Measurements from ENCODE around the gene TAS2R4. TPM values are rescaled to one million over a fixed set of nuclear protein-coding genes. Genes with fewer than 3 reads are reported as not detected.
"Not testable (repeated sequence)": the region's sequence is repeated elsewhere in the genome, so short reads cannot be mapped to it uniquely, and the experiment has no call there.

The TAS2R4 gene
- total RNA-seq, 1 experiment from 2014 or later: not detected

DNA sequence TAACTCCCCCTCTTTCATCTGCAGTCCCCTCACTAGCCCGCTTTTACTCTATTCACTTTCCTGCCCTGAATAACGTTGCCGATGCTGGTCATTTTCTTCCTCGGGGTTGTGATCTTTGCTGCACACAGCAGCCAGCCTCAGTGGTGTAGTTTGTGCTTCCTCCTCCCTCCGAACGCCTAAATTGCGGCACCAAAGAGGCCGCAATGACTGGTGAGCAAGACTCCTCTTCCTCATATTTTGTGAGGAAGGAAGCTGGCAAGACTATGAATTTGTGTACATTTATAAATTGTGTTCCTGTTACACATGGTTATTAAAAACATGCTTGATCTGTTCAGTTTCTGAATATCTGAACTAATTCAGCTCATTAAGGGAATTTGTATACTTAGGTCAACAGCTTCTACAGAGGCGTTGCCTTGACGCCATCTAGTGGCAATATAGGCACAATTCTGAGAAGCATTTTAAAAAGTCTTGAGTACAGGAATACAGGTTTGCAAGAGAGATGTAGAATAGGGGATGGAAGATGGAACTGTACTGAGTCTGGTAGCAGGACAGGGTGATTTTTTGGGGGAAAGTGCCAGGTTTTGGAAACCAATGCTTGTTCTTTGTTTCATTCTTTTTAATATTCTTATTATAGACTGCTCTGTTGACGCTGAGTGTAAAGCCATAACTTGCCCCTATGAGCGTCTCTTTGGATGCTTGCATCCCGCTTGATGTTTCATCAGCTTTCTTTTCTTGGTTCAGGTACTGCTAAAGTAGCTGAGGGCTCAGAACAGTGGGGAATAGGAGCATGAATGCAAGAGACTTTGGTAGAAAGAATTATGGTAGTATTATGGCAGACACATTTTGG, 9.5 kb downstream of the TAS2R4 start:
- H3K4me3 ChIP-seq: no peak overlapping the region
- DNase-seq: peak; percentile 1

DNA sequence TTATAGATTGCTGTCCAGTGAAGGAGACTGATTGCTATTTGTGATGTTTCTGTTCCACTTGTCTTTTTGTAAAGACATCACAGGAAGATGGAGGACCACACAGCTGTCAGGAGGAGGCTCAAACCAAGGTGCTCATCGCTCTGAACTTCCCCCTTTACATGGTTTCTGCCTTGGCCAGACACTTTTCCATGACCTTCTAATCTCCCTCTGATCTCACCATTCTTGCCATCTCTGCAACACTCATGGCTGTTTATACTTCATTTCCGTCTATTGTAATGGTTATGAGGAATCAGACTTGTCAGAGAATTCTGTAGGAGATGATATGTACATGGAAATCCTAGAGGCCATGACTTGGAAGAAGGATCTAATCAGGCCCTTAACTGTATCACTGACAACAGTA, 11.8 kb downstream of the TAS2R4 start:
- Histone ChIP-seq H3K36me3 (no peaks in the 10 kb centered on the region), H3K9me3 (no peaks in the 10 kb centered on the region), H3K4me3 (no peak overlapping the region), H3K27me3 (no peaks in the 10 kb centered on the region)
- DNase-seq: no peak

More for the DNA sequence above, 9.5 kb downstream of the TAS2R4 start:
- Histone ChIP-seq H3K36me3 (no peaks in the 10 kb centered on the region), H3K9me3 (no peaks in the 10 kb centered on the region), H3K27me3 (no peaks in the 10 kb centered on the region)

DNA sequence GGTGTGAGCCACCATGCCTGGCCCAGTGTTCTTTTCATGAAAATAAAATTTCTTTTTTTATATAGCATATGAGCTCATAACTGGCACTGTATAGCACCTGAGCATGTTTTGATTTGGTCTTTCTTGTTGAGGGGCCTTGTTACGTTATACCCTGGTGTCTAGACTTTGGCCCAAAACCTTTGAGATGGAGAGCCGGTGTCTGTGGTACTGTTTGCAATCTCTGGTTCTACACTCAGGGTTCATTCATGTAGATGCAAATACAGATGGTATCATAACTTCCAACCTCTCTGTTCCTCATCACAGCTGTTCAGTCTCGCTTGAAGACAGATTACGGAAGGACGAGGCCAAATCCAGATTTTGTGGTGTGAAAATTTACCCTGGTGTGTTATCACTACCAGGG, 13.4 kb downstream of the TAS2R4 start, which contains the start of gene TAS2R5:
Gene TAS2R5 (plus strand): TSS at position 301 of the 400 bp plus-strand sequence. CDS start 145 bp downstream, outside the sequence.
- DNase-seq: no peak
- no peaks in the 10 kb centered on the region for H3K27me3 ChIP-seq
- no peaks in the 10 kb centered on the region for H3K36me3 ChIP-seq
- no peak within 1 kb of the TSS for H3K4me3 ChIP-seq
- no peaks in the 10 kb centered on the region for H3K9me3 ChIP-seq

DNA sequence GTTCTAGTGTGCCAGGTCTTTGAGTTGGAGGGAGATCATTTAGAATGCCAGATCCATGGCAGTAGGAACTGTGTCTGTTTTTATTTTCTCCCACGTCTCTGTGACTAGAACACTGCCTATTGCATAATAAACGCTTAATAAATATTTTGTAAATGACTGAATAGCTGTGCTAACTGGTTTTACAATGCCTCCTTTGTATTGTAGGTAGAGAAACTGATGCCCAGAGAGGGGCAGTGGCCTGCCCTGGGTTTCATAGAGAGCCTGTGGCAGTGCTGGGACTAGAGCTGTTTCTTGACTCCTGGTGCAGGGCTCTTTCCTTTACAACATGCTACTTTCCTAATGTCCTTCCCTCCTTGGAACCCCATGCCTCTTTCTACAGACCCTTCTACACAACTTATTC, 16.1 kb downstream of the TAS2R4 start:
- Histone ChIP-seq H3K9me3 (no peaks in the 10 kb centered on the region), H3K27me3 (no peaks in the 10 kb centered on the region), H3K4me3 (no peak overlapping the region), H3K36me3 (no peaks in the 10 kb centered on the region)
- no peak for DNase-seq

DNA sequence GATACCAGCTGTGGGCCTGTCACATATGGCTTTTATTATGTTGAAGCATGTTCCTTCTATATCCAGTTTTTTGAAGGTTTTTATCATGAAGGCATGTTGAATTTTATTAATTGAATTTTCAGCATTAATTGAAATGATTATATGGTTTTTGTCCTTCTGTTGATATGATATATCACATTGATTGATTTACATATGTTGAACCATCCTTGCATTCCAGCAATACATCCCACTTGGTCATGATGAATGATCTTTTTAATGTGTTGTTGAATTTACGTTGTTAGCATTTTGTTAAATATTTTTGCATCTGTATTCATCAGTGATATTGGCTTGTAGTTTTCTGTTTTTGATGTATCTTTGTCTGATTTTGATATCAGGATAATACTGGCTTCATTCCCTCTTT, 43.6 kb downstream of the TAS2R4 start:
- H3K4me3 ChIP-seq: no peak overlapping the region
- no peaks in the 10 kb centered on the region for H3K27me3 ChIP-seq
- no peaks in the 10 kb centered on the region for H3K36me3 ChIP-seq
- DNase-seq: no peak
- H3K9me3 ChIP-seq: peaks cover 3% of the 10 kb centered on the region; the same call in 1 of the 2 replicates

DNA sequence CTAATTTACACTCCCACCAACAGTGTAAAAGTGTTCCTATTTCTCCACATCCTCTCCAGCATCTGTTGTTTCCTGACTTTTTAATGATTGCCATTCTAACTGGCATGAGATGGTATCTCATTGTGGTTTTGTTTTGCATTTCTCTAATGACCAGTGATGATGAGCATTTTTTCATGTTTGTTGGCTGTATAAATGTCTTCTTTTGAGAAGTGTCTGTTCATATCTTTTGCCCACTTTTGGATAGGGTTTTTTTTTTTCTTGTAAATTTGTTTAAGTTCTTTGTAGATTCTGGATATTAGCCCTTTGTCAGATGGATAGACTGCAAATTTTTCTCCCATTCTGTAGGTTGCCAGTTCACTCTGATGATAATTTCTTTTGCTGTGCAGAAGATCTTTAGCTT, 46.0 kb downstream of the TAS2R4 start:
- not testable (repeated sequence) for H3K27me3 ChIP-seq, DNase-seq, H3K4me3 ChIP-seq, H3K36me3 ChIP-seq, H3K9me3 ChIP-seq

Other genes starting within 250 kb of the TAS2R4 start
- gene AGK, start 225.3 kb upstream of the TAS2R4 start, total RNA-seq (2014; rRNA removed; shearing (Covaris generic); ENCODE audit: low replicate concordance): 18.0 and 23.3 TPM in 2 replicates
- gene DENND11, start 74.5 kb upstream of the TAS2R4 start, total RNA-seq (2014; rRNA removed; shearing (Covaris generic); ENCODE audit: low replicate concordance): 1.3 and 2.1 TPM in 2 replicates
- gene WEE2, start 68.3 kb upstream of the TAS2R4 start, total RNA-seq (2014; rRNA removed; shearing (Covaris generic); ENCODE audit: low replicate concordance): not detected in 2 replicates
- gene SSBP1, start 38.3 kb upstream of the TAS2R4 start, total RNA-seq (2014; rRNA removed; shearing (Covaris generic); ENCODE audit: low replicate concordance): 135 and 212 TPM in 2 replicates
- gene TAS2R3, start 12.6 kb upstream of the TAS2R4 start, total RNA-seq (2014; rRNA removed; shearing (Covaris generic); ENCODE audit: low replicate concordance): not detected in 2 replicates
- gene TAS2R5, start 13.5 kb downstream of the TAS2R4 start, total RNA-seq (2014; rRNA removed; shearing (Covaris generic); ENCODE audit: low replicate concordance): not detected in 2 replicates
- not detected in 2 replicates for gene PRSS37, start 64.8 kb downstream of the TAS2R4 start, total RNA-seq (2014; rRNA removed; shearing (Covaris generic); ENCODE audit: low replicate concordance)
- gene OR9A4, start 139.7 kb downstream of the TAS2R4 start, total RNA-seq (2014; rRNA removed; shearing (Covaris generic); ENCODE audit: low replicate concordance): not detected in 2 replicates
- gene CLEC5A, start 170.3 kb downstream of the TAS2R4 start, total RNA-seq (2014; rRNA removed; shearing (Covaris generic); ENCODE audit: low replicate concordance): not detected in 2 replicates
- gene TAS2R38, start 197.1 kb downstream of the TAS2R4 start, total RNA-seq (2014; rRNA removed; shearing (Covaris generic); ENCODE audit: low replicate concordance): not detected in 2 replicates
- gene MGAM, start 219.2 kb downstream of the TAS2R4 start, total RNA-seq (2014; rRNA removed; shearing (Covaris generic); ENCODE audit: low replicate concordance): not detected in 2 replicates

Data from MG63 (cell line).